GM21786 (cell line): ENCODE results near the gene DTNB.
A peak's percentile ranks its signal among the peaks of the same experiment; 100 is the strongest.
"Not testable (repeated sequence)": the region's sequence is repeated elsewhere in the genome, so short reads cannot be mapped to it uniquely, and the experiment has no call there.

ENCODE experiments used
- ATAC-seq: cut with Tn5 transposase; IDR thresholded peaks from one replicate; pipeline ENCODE4 v1.9.1; 2021; ENCODE audit not compliant: unreplicated experiment

Gene DTNB

DNA sequence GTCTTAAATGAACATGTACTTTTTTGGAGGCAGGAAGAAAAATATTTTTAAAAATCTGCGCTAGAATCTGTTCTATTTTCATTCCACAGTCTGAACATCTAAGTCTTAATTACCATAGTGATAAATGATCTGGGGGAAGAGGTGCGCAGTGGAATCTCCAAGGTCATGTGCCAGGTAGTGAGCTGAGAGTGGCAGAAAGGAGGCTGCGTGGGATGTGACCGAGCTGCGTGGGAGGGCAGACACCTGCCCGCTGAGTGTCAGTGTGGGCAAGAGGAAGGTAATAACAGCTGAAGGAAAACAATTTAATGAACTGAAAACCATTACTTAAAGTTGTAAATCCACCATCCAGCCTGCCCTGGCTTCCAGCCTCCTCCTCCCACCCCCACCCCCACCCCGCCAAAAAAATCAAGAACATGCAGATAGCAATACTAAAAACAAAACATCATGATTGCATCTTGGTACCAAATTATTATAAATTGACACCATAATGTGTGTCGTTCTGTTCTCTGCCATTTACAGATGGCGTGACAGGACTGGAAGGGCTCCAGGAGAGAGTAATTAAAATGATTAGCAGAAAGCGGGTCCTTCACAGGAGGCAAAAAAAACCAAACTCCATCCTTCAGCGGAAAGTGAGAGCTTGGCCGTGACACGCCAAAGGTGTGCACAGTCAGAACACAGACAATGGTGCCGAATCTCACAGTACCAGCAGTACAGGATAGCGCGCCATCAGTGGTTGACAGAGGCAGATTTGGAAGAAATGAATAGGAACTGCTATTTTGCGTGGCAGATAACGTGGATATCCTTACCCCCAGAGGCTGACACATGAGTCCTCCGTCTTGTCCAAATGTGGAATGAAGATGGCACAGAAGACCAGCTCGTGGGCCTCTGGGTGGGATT, 11.4 kb upstream of the DTNB start:
- no peak for ATAC-seq

DNA sequence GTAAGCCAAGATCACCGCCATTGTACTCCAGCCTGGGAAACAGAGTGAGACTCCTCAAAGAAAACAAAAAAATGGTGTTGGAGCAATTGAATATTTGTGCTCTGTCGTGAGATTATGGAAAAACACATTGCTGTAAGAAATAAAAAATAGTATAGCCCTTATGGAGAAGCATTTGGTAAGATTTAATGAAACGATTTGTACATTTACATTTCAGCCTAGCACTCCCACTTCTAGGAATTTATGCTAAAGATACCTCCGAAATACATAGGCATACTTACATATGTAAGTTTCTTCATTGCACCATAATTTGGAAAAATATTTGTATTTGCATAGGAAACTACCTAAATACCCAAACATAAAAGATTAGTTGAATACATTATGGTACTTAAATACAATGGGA, 8.7 kb upstream of the DTNB start:
- no peak for ATAC-seq

DNA sequence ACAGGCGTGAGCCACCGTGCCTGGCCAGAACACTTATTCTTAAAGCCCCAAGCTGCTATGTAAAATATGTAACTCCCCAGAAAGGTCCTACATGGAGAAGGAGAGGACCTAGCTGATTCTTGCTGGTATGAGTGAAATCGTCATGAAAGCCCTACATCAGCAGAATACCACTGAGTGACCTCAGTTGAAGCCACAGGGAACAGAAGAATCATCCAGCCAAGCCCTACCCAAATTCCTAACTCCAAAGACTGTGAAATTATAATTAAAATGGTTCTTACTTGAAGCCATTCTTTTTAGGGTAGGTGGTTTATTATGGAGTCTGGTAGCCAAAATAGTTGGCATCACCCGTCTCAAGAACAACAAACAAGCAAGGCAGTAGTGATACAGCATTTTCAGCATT, 4.5 kb upstream of the DTNB start:
- no peak for ATAC-seq

DNA sequence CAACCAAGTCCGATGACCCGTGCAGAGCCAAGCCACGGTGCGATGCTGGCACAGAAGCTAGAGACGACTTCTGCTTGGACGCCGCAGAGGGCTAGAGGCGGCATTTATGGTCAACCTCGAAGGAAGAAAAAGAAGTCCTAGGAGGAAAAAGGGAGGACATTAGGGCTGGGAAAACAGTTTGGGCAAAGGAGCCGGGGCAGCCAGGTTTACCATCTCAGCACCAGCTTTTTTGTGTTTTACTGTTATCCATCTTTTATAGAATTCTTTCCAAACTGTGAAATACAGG, 643 bp upstream of the DTNB start:
- no peak for ATAC-seq

DNA sequence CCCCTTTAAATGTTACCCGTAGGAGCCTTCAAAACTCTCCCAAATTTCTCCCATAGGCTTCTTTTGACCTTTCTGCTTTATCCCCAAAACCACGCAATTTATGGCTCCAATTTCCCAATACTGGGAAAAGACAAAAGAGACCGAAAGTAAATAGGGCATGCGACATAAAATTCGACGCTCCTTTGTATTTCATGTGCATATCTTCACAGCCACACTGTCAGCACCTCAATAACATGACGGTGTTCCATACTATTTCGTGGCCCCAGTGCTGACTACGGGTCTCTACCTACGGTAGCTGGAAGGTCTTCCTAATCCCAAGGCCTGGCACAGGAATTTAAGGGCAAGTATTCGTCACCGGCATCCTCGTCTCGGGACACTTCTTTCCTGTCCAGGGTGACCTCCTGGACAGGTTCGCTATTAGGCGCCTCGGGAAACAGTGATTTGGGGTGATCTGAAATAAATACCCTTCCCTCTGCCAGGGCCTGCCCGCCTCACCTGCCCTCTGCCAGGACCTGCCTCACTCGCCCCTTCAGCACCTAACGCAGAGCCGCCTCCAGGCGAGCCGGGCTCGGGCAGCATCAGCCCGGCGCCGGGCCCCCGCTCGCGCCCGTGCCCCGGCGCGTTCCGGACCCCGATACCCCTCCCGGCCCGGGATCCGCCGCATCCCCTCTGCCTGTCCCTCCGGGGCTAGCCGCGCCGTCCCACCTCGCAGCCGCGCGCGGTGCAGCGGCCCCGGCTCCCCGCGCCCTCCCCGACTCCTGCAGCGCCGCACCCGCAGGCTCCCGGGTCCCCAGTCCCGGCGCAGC, 680 bp downstream of the DTNB start:
- ATAC-seq = peak; percentile 59

DNA sequence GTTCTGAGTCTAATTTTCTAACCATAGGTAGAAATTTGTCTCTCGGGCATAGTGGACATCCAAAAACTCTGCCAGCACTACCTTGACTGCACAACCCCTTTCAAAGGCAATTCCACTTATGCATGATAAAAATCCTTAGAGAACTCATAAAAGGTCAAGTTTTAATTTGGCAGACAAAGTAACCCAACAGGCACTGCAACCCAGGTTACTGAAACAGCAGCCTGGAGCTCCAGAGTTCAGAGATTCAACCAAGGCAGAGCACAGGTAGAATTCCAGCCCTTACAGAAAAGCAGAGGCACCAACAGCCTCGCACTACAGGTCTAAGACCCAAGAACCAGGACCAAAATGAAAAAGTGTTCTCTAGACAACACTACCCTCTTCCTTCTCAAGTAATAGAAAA, 1.8 kb downstream of the DTNB start:
- ATAC-seq = no peak

DNA sequence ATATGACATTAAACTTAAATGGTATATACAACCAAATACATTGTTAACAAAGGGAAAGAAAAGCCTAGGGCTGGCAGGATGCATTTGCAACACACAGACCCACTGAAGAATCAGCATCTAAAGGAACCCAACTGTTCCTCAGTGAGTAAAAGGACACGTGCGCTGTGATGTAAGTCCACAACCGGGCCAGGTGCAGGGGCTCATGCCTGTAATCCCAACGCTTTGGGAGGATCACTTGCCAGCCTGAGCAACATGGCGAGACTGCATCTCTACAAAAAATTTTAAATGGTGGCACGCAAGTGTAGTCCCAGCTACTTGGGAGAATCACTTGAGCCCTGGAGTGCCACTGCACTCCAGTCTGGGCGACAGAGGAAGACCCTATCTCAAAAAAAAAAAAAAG, 3.9 kb downstream of the DTNB start:
- no peak for ATAC-seq

DNA sequence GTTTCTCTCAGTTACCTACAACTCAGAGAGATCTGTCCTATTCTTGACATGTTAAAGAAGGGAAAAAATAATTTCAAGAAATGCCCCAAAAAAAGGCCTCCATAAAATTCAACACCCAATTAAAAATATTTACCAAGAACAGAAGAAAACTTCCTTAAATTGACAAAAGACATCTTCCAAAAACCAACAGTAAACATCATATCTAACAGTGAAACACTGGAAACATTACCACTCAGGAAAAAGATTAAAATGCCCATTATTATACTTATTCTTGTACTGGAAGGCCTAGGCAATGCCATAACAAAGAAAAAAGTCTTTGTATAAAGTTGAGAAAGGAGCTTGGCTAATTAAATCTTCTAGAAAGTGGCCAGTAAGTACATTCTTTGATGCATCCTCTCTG, 7.2 kb downstream of the DTNB start:
- ATAC-seq = no peak

DNA sequence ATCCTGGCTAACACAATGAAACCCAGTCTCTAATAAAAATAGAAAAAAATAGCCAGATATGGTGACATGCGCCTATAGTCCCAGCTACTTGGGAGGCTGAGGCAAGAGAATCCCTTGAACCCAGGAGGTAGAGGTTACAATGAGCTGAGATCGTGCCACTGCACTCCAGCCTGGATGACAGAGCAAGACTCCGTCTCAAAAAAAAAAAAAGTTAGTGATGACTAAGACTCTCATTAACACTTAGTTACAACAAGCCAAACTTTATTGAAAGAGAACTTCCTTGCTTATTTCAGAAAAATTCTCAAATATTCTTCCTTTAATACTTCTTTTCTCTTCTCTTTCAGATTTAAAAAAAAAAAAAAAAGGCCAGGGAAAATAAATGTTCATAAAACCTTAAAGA, 7.9 kb downstream of the DTNB start:
- not testable (repeated sequence) for ATAC-seq

DNA sequence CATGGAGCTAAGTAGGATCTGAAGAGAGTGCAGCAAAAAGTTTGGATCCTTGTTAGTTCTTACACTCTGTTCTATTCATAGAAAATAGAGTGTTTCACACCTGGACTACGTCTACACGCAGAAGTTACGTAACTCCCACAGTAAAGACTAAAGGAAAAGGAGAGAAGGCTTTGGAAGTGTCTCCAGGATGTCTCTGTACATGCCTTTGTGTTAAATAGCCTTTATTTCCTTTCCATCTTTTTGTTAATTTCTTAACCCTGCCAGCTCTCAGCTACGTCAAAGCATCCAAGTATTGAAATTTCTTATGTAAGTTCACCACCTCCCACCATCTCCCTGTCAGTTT, 8.4 kb downstream of the DTNB start:
- ATAC-seq = no peak

DNA sequence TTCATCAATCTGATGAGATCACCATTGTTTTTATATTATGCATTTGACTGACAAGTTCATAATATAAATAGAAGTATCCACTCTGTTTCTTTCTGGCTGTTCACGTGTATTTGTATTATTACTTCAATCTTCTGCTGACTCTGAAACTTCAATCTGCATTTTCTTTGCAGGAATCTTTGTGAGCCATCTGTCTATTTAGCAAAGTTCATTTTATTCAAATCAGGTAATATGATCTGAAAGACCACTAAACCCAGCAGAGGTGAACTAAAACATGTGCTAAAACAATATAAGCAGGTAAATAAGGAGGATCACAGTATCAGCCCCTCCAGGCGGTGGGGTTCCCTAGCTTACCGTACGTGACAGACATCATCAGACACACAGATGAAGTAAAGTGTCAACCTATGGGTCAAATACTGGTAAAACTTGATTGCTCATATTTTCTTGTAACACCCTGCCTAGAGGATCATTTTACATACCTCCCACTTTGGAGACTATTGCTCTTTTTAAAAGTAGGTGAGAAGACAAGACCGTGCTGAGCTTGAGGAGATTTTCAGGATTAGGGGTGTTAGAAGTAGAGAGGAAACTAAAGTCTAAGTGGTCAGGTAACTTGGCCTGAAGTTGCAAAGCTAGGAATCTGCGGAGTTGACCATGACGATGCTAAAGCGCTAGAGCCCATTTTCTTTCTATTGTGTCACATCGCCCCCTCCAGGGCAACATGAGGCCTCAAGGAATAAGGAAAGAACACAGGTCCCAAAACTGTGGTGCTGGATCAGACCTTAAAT, 9.0 kb downstream of the DTNB start:
- ATAC-seq = no peak

DNA sequence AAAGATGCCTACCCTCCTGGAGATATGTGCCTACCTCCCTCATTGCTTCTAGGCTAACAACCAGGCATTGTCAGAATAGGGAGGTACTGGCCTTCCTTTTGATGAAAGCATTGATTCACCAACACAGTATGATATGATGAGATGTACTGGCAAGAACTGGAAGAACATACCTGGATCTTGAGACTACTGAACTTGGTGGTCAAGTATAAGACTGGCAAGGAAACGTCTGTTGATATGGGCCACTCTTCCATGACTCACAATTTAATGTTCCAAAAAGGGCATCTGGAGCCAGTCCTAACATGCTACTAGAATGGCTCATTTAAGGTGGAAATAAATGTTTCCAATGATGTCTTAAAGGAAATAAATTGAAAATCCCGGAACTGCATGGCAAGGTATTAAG, 18.1 kb downstream of the DTNB start:
- ATAC-seq = no peak

DNA sequence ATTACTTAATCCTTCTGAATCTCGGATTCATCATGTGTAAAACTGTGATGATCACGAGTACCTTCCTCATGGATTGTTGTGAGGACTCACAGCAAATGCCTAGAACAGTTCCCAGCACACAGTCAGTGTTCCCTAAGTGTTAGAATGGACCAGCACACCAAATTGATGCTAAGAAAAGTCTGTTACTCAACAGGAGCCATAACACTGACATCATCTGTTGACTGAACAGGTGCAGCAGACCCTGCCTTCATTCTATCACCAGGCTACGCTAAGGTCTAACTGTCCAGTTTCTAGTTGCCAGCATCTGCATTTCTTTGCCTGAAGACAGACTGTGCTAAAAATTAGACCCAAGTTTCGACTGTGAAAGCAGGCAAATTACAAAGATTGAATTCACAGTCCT, 18.6 kb downstream of the DTNB start:
- ATAC-seq = no peak

DNA sequence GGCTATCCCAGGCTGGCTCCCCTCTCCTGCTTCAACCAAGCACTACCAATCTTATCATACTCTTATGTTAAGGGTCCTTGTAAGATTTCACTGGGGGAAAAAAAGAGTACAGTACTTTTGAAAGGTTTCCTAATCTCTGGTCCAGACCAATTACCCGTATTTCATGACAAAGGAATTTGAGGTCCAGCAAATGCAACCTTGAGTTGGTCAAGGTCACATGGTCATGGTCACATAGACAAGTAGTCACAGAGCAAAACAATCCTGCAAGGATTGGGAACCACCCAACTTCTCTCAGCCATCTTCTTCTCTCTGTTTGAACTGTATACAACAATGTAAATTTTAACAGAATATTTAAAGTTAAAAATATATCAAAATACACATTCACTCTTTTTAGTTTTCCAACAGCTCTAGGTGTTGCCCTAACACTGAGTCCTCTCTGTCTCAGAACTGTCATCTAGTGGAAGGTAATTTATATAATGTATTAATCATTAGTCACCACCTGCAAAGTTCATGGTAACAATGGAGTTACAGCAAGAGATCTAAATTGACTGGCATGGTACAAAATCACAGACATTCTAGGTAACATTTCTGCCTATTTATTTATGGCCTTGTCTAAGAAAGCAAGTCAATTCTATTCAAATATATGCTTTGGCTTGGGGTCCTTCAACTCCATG, 21.5 kb downstream of the DTNB start:
- ATAC-seq = no peak

DNA sequence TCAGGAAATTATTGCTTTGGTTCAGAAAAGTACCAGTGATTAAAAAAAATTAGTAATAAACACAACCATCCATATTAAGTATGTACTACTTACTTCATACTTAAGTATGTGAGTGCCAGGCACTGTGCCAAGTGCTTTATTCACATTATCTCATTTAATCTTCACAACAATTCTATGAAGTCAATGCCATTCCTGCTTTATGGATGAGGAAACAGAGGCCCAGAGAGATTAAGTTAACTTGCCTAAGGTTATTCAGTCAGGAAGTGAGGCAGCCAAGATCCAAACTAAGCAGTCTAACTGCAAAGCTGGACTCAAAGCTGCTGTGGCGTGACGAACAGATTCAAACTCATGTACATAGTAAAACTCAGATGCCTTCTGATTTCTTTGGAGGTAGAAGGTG, 22.3 kb downstream of the DTNB start:
- ATAC-seq = no peak

DNA sequence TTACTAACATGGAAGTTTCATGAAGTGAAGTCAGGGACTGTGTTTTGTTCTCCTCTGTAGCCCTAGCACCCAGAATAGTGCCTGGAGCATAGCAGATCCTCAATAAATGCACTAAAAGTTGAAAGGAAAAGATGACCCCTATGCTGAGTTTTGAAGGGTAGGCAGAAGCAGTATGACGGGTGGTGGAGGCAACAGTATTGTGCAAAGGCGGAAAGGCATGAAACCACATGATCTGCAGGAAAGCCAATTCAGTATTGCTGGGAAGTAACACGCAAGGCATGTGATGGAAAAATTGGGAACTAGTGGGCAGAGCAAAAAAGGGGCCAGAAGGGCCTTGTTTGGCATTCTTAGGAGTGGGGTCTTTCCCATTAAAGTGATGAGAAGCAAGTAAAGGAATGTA, 23.1 kb downstream of the DTNB start:
- no peak for ATAC-seq

DNA sequence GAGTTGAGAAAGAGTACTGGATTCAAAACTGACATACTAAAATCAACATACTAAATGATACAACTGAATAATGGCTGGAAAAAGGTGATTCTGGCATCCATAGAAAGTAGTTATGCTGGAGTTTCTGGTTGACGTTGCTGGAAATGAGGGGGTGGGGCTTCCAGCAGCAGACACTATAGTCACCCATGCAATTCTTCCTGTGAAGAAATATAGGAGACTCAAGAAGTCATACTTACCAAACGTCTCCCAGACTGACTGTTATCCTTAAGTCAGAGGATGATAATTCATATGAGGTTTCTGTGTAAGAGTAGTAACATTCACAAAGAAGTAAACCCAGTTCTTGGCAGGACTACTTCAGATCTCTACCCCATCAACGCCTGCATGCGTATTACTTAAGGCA, 23.6 kb downstream of the DTNB start:
- ATAC-seq = no peak

DNA sequence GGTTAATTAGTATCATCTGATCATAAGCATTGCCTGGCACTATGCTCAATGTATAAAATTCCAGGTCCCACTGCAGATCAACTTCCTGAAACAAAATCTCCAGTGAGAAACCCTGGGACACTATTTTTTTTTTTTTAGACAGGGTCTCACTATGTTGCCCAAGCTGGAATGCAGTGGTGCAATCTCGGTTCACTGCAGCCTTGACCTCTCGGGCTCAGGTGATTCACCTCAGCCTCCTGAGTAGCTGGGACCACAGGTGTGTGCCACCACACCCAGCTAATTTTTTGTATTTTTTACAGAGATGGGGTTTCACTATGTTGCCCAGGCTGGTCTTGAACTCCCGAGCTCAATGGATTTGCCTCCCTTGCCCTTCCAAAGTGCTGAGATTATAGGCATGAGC, 31.1 kb downstream of the DTNB start:
- no peak for ATAC-seq

DNA sequence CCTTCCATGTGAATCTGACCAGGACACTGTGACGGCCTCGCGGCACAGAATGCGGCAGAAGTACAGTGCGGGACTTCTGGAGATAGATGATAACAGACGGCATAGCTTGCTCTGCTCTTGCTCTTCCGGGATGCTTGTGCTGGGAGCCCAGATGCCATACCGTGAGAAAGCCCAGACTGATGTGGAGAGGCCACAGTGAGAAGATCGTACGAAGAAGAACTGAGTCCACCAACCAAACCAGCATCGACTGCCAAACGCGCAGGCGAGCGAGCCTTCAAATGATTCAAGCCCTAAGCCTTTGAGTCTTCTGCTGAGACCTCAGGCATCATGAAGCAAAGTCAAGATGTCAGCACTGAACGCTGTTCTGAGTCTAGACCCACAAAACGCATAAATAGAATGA, 33.7 kb downstream of the DTNB start:
- no peak for ATAC-seq

DNA sequence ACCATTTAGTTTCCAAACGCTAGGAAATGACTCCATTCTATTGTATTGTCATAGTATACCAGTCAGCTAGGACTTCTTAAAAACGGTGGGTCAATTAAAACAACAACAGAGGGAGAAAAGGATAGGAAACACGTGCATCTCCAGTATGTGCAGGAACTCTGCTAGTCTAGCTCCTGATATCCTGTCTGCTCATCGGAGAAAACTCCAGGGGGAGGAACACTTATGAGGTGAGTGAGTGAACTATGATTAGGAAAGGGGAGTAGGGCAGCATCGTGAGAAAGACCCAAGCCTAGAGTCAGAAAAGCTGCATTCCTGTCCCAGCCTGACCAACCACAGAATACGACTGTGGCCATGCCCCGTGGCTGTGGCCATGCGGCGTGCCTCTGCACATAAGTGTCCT, 34.2 kb downstream of the DTNB start:
- ATAC-seq = no peak

DNA sequence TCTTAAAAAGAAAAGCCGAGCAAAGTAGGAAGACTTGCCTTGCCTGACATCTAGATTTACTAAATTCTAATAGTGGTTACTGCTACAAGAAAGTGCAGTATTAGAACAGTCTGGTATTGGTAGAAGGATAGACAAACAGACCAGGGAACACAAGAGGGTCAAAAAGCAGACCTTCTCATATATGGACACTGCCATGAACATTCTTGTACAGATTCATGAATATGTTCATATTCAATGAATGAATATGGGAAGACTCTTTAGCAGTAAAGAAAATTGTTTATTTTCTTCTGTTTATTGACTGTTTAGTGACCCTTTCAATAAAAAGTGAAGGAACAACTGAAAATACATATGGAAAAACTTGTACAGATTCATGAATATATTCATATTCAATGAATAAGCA, 37.6 kb downstream of the DTNB start:
- no peak for ATAC-seq
